BE2C (cell line): ENCODE measurements around the gene ZNF384.

Source experiments
- DNase-seq: peaks from one replicate; pipeline ENCODE4 v3.0.0-alpha.2; 2020
- H3K27me3 ChIP-seq: fragments of 250-450 bp; sonication (Bioruptor Pico); 2 replicates; pipeline ENCODE4 v1.5.1; 2020; ENCODE audit warnings: mild to moderate bottlenecking
- H3K36me3 ChIP-seq: fragments of 250-450 bp; sonication (Bioruptor Pico); 2 replicates; pipeline ENCODE4 v1.5.1; 2020; ENCODE audit warnings: mild to moderate bottlenecking
- H3K4me1 ChIP-seq: fragments of 250-450 bp; sonication (Bioruptor Pico); 2 replicates; pipeline ENCODE4 v1.5.1; 2020
- H3K4me3 ChIP-seq: 2 replicates; pipeline ENCODE4 v1.5.1; 2011; ENCODE audit warnings: low read depth, low read length
- H3K9me3 ChIP-seq: fragments of 250-450 bp; sonication (Bioruptor Pico); 2 replicates; pipeline ENCODE4 v1.5.1; 2020
- TF ChIP-seq, protein P1 (sequence below): IDR thresholded peaks from 2 replicates; pipeline ENCODE4 v1.5.1; 2012; ENCODE audit warnings: mild to moderate bottlenecking, low read depth, low read length

The ZNF384 gene

GRCh38 chr12:6647083-6647604 is 42.0 kb downstream of the ZNF384 start, which contains the start of gene ACRBP:
Gene ACRBP (minus strand): TSS chr12:6647432. CDS start chr12:6647366, 66 bp downstream.
- Histone ChIP-seq H3K27me3 (no peaks in the 10 kb centered on the region), H3K4me1 (no peaks in the 10 kb centered on the region), H3K36me3 (peaks cover 7% of the 10 kb centered on the region), H3K4me3 (peak within 1 kb of the TSS; percentile 45), H3K9me3 (peaks cover 12% of the 10 kb centered on the region; the same call in 1 of the 2 replicates)
- peak; percentile 69 for DNase-seq
- TF ChIP-seq, protein P1, sequence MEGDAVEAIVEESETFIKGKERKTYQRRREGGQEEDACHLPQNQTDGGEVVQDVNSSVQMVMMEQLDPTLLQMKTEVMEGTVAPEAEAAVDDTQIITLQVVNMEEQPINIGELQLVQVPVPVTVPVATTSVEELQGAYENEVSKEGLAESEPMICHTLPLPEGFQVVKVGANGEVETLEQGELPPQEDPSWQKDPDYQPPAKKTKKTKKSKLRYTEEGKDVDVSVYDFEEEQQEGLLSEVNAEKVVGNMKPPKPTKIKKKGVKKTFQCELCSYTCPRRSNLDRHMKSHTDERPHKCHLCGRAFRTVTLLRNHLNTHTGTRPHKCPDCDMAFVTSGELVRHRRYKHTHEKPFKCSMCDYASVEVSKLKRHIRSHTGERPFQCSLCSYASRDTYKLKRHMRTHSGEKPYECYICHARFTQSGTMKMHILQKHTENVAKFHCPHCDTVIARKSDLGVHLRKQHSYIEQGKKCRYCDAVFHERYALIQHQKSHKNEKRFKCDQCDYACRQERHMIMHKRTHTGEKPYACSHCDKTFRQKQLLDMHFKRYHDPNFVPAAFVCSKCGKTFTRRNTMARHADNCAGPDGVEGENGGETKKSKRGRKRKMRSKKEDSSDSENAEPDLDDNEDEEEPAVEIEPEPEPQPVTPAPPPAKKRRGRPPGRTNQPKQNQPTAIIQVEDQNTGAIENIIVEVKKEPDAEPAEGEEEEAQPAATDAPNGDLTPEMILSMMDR = no peak

GRCh38 chr12:6646276-6647082 is 42.7 kb downstream of the ZNF384 start:
- peaks cover 12% of the 10 kb centered on the region; the same call in 1 of the 2 replicates for H3K9me3 ChIP-seq
- H3K36me3 ChIP-seq = peaks cover 5% of the 10 kb centered on the region
- TF ChIP-seq, protein P1 = no peak
- H3K4me1 ChIP-seq = no peaks in the 10 kb centered on the region
- peak overlapping the region; percentile 45; the same call in 1 of the 2 replicates for H3K4me3 ChIP-seq
- DNase-seq = no peak
- H3K27me3 ChIP-seq = no peaks in the 10 kb centered on the region

DNA sequence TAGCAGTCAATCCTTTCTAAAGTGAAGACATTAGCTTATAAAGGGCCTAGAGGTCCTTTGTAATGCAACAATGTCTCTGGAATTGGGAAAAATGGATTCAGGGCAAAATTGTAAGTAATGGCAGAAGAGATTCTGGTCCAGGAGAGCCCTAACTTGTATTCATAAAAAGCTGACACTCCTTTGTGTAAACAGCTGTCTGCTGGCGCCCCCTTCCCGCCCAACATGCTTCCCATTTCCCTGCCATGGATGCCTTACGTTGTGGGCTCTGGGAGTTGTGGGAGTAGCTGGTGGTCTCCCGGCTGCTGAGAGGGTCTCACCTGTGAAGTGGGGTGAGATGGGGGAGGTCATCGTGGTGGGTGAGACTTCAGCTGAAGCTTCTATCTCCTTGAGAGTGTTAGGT is 44.3 kb downstream of the ZNF384 start:
- Histone ChIP-seq H3K4me1 (no peaks in the 10 kb centered on the region), H3K4me3 (no peak overlapping the region), H3K36me3 (no peaks in the 10 kb centered on the region), H3K9me3 (peaks cover 12% of the 10 kb centered on the region; the same call in 1 of the 2 replicates), H3K27me3 (no peaks in the 10 kb centered on the region)
- TF ChIP-seq, protein P1 = no peak
- no peak for DNase-seq

GRCh38 chr12:6644257-6644596 is 44.9 kb downstream of the ZNF384 start:
- no peaks in the 10 kb centered on the region for H3K4me1 ChIP-seq
- no peaks in the 10 kb centered on the region for H3K36me3 ChIP-seq
- TF ChIP-seq, protein P1 = no peak
- DNase-seq = no peak
- H3K9me3 ChIP-seq = peaks cover 12% of the 10 kb centered on the region; the same call in 1 of the 2 replicates
- no peak overlapping the region for H3K4me3 ChIP-seq
- no peaks in the 10 kb centered on the region for H3K27me3 ChIP-seq

DNA sequence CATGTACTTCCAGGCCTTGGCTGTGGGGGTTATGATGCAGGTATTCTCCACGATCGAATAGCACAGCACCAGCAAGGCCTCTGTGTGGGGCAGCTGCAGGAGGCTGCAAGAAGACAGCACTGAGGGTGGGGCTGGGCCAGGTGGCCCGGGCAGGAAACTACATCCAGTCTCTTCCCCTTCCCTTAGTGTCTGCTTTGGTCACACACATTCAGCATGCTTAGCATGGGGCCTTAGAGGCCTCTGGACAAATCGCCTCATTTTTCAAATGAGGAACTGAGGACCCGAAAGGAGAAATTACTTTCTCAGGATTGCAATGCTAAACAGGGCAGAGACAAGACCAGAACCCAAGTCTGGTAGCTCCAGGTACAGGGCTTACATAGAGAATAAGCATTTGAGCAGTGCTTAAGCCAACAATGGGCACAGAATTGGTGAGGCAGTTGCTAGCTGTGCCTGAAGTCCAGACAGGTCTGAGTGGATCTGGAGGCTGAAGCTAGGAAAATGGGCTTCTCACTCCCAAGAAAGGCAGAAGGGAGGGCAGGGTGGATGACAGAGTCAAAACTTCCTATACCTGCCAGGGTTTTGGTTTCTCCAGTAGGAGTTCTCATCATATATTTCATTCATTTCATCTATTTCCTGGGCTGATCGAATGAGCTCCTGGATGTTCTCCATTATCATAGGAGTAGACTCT is 45.5 kb downstream of the ZNF384 start:
- no peak for DNase-seq
- TF ChIP-seq, protein P1 = no peak
- Histone ChIP-seq H3K9me3 (peaks cover 12% of the 10 kb centered on the region; the same call in 1 of the 2 replicates), H3K36me3 (no peaks in the 10 kb centered on the region), H3K4me3 (no peak overlapping the region), H3K27me3 (no peaks in the 10 kb centered on the region), H3K4me1 (no peaks in the 10 kb centered on the region)
